H9 (cell line): ENCODE data around the gene C10orf105. TPM values are rescaled to one million over a fixed set of nuclear protein-coding genes. Genes with fewer than 3 reads are reported as not detected.

Source experiments
- DNase-seq: peaks from one replicate; pipeline ENCODE4 v3.0.0-alpha.2; 2017
- H2AFZ ChIP-seq: one replicate; pipeline ENCODE4 v1.6.1; 2013; ENCODE audit warnings: mild to moderate bottlenecking, low read length, control low read depth, moderate library complexity
- H2AK5ac ChIP-seq: 2 replicates; pipeline ENCODE4 v1.6.1; 2013; ENCODE audit warnings: low read length, control low read depth, mixed read lengths; ENCODE audit not compliant: insufficient read length
- H2BK120ac ChIP-seq: one replicate; pipeline ENCODE4 v1.6.1; 2013; ENCODE audit warnings: low read depth, mild to moderate bottlenecking, low read length, control low read depth, inconsistent platforms; ENCODE audit not compliant: poor library complexity, severe bottlenecking
- H2BK12ac ChIP-seq: 2 replicates; pipeline ENCODE4 v1.6.1; 2013; ENCODE audit warnings: low read length, control low read depth, mixed read lengths, low read depth; ENCODE audit not compliant: insufficient read length
- H2BK15ac ChIP-seq: 2 replicates; pipeline ENCODE4 v1.6.1; 2013; ENCODE audit warnings: low read depth, low read length, control low read depth
- H2BK20ac ChIP-seq: one replicate; pipeline ENCODE4 v1.6.1; 2013; ENCODE audit warnings: low read depth, mild to moderate bottlenecking, low read length, control low read depth, inconsistent platforms; ENCODE audit not compliant: poor library complexity, severe bottlenecking
- H2BK5ac ChIP-seq: 2 replicates; pipeline ENCODE4 v1.6.1; 2013; ENCODE audit warnings: low read length, control low read depth, mixed read lengths; ENCODE audit not compliant: insufficient read length
- H3K14ac ChIP-seq: 2 replicates; pipeline ENCODE4 v1.6.1; 2013; ENCODE audit warnings: low read length, control low read depth; ENCODE audit not compliant: insufficient read depth
- H3K18ac ChIP-seq: 2 replicates; pipeline ENCODE4 v1.6.1; 2013; ENCODE audit warnings: low read depth, mild to moderate bottlenecking, mixed read lengths, low read length, control low read depth; ENCODE audit not compliant: insufficient read length
- H3K23ac ChIP-seq: 2 replicates; pipeline ENCODE4 v1.6.1; 2013; ENCODE audit warnings: low read length, control low read depth, mixed read lengths, low read depth; ENCODE audit not compliant: insufficient read length
- H3K23me2 ChIP-seq: 2 replicates; pipeline ENCODE4 v1.6.1; 2013; ENCODE audit warnings: low read depth, mild to moderate bottlenecking, mixed read lengths, low read length, control low read depth; ENCODE audit not compliant: insufficient read length, poor library complexity, severe bottlenecking
- H3K27ac ChIP-seq: 2 replicates; pipeline ENCODE4 v1.5.1; 2013; ENCODE audit warnings: low read length, control low read depth, mixed read lengths, low read depth; ENCODE audit not compliant: insufficient read length
- H3K27me3 ChIP-seq: 2 replicates; pipeline ENCODE4 v1.6.1; 2013; ENCODE audit warnings: low read length, control low read depth, inconsistent platforms; ENCODE audit not compliant: insufficient read depth
- H3K4ac ChIP-seq: 2 replicates; pipeline ENCODE4 v1.6.1; 2013; ENCODE audit warnings: low read depth, mild to moderate bottlenecking, control low read depth, inconsistent platforms, low read length, moderate library complexity
- H3K4me1 ChIP-seq: 2 replicates; pipeline ENCODE4 v1.6.1; 2013; ENCODE audit warnings: low read length, control low read depth, inconsistent platforms; ENCODE audit not compliant: insufficient read depth
- H3K4me2 ChIP-seq: 2 replicates; pipeline ENCODE4 v1.6.1; 2013; ENCODE audit warnings: low read length, control low read depth, mixed read lengths; ENCODE audit not compliant: insufficient read length, insufficient read depth
- H3K56ac ChIP-seq: 2 replicates; pipeline ENCODE4 v1.6.1; 2013; ENCODE audit warnings: low read depth, mild to moderate bottlenecking, mixed read lengths, low read length, control low read depth; ENCODE audit not compliant: insufficient read length
- H3K79me1 ChIP-seq: 2 replicates; pipeline ENCODE4 v1.6.1; 2013; ENCODE audit warnings: low read depth, mild to moderate bottlenecking, moderate library complexity, low read length, control low read depth, inconsistent platforms; ENCODE audit not compliant: insufficient read depth, poor library complexity, severe bottlenecking
- H3K79me2 ChIP-seq: 2 replicates; pipeline ENCODE4 v1.6.1; 2013; ENCODE audit warnings: low read length, control low read depth, inconsistent platforms; ENCODE audit not compliant: insufficient read depth
- H3K9ac ChIP-seq: 2 replicates; pipeline ENCODE4 v1.6.1; 2013; ENCODE audit warnings: low read length, control low read depth, mixed read lengths; ENCODE audit not compliant: insufficient read length; ENCODE audit errors: extremely low read depth
- H3K9me3 ChIP-seq: one replicate; pipeline ENCODE4 v1.6.1; 2013; ENCODE audit warnings: low read depth, low read length, inconsistent platforms; ENCODE audit not compliant: control insufficient read depth
- H3T11ph ChIP-seq: one replicate; pipeline ENCODE4 v1.6.1; 2013; ENCODE audit warnings: mild to moderate bottlenecking, low read length, control low read depth, inconsistent platforms
- H4K20me1 ChIP-seq: one replicate; pipeline ENCODE4 v1.6.1; 2013; ENCODE audit not compliant: control insufficient read depth, insufficient read length, insufficient read depth
- H4K5ac ChIP-seq: 2 replicates; pipeline ENCODE4 v1.6.1; 2013; ENCODE audit warnings: low read depth, mild to moderate bottlenecking, mixed read lengths, low read length, control low read depth; ENCODE audit not compliant: insufficient read length
- H4K8ac ChIP-seq: replicated peaks from 2 replicates; pipeline ENCODE4 v1.6.1; 2013; ENCODE audit warnings: low read length, control low read depth, mixed read lengths, low read depth; ENCODE audit not compliant: insufficient read length
- H4K91ac ChIP-seq: 2 replicates; pipeline ENCODE4 v1.6.1; 2013; ENCODE audit warnings: low read depth, mild to moderate bottlenecking, moderate library complexity, mixed read lengths, low read length, control low read depth; ENCODE audit not compliant: insufficient read length
- H3K27ac Mint-ChIP-seq, 3 experiments: 2 replicates in 2 of 3; 3 replicates in 1 of 3; pipeline ENCODE4 v1.8.0; 2020 to 2021; ENCODE audit warnings: mixed read lengths in 3 of 3, mild to moderate bottlenecking in 1 of 3, moderate library complexity in 1 of 3
- H3K27me3 Mint-ChIP-seq: 2 replicates; pipeline ENCODE4 v1.8.0; 2021; ENCODE audit warnings: low read depth, mild to moderate bottlenecking, moderate library complexity, mixed read lengths
- H3K36me3 Mint-ChIP-seq, 3 experiments: 2 replicates in 2 of 3; 3 replicates in 1 of 3; pipeline ENCODE4 v1.8.0; 2020 to 2021; ENCODE audit warnings: low read depth in 3 of 3, mixed read lengths in 3 of 3; ENCODE audit not compliant: insufficient read depth in 1 of 3
- H3K4me1 Mint-ChIP-seq, 2 experiments: 2 replicates each; pipeline ENCODE4 v1.8.0; 2020; ENCODE audit warnings: mixed read lengths in 2 of 2
- H3K4me3 Mint-ChIP-seq, 2 experiments: 2 replicates in 1 of 2; 3 replicates in 1 of 2; pipeline ENCODE4 v1.8.0; 2020 to 2021; ENCODE audit warnings: mild to moderate bottlenecking in 2 of 2, mixed read lengths in 2 of 2, moderate library complexity in 1 of 2
- H3K9me3 Mint-ChIP-seq, 2 experiments: 2 replicates in 1 of 2; 3 replicates in 1 of 2; pipeline ENCODE4 v1.8.0; 2020; ENCODE audit warnings: mild to moderate bottlenecking in 2 of 2, mixed read lengths in 2 of 2, moderate library complexity in 1 of 2
- WGBS: extraction: QIAGEN DNeasy Blood & Tissue Kit; methylation state at CpG from one replicate; pipeline ENCODE4 v1.1.7; 2013; ENCODE audit warnings: missing lambda C conversion rate, low lambda C conversion rate, mixed read lengths; ENCODE audit not compliant: insufficient read length; ENCODE audit errors: extremely low coverage; 5-methylcytosine and 5-hydroxymethylcytosine counted together
- total RNA-seq: library from RNA; stranded (reverse); gene quantifications from 2 replicates; pipeline ENCODE4 v1.2.1, GENCODE V29; 2021
- TF ChIP-seq, protein P1 (sequence below): fragments of 200-600 bp; sonication (generic); conservative IDR thresholded peaks from 3 replicates; pipeline ENCODE4 v1.8.0; 2021; ENCODE audit warnings: antibody characterized with exemption, mild to moderate bottlenecking

Gene C10orf105
- total RNA-seq, 1 experiment from 2014 or later = 0.26 TPM

DNA sequence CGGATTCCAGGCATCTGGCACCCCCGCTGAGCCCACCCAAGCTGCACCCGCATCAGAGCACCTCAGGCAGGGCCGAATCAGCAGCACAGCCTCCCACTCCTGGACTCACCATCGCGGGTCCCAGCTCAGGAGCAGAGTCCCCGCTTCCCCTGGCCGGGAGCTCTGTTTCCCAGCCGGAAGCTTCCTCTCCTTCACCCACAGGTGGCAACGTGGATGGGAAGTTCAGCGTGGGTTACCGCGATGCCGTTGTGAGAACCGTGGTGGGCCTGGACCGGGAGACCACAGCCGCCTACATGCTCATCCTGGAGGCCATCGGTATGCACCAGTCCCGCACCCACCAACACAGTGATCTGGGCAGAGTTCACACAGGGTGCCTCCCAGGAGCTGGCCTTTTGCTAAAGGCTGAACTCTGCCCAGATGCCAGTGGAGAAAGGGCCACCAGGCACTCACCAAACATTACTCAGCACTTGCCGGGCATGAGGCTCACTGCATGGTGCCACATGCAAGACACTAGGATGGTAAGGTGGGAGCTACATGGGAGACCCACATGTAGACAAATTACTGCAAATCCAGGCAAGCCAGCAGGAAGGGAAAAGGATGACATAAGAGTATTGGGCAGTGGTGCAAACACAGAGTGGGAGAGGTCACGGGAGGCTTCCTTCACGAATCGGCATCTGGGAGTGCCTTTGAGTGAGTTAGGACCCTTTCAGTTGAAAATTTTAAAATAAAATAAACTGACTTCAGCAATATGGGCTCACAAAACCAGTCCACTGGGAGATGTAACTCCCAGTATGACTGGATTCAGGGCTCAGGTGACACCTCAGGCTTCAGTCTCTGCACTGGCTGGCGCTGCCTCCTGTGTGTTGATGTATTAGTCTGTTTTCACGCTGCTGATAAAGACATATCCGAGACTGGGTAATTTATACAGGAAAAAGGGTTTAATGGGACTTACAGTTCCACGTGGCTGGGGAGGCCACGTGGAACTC, 10.4 kb downstream of the C10orf105 start:
- Histone ChIP-seq H3T11ph (no peak overlapping the region), H4K20me1 (no peaks in the 10 kb centered on the region), H4K5ac (no peak overlapping the region), H3K18ac (no peak overlapping the region), H4K8ac (no peak overlapping the region), H3K23me2 (no peaks in the 10 kb centered on the region), H2BK120ac (no peak overlapping the region), H3K4me1 (no peaks in the 10 kb centered on the region), H2AK5ac (no peak overlapping the region), H3K4me2 (no peak overlapping the region), H4K91ac (no peak overlapping the region), H3K4ac (no peak overlapping the region), H2AFZ (no peak overlapping the region), H3K27me3 (no peaks in the 10 kb centered on the region), H3K23ac (no peak overlapping the region), H2BK12ac (no peak overlapping the region), H2BK20ac (no peak overlapping the region), H3K56ac (no peak overlapping the region), H2BK15ac (no peak overlapping the region), H2BK5ac (no peak overlapping the region), H3K79me1 (no peaks in the 10 kb centered on the region), H3K9ac (no peak overlapping the region), H3K9me3 (no peaks in the 10 kb centered on the region), H3K14ac (no peak overlapping the region), H3K27ac (no peak overlapping the region), H3K79me2 (no peaks in the 10 kb centered on the region)
- Mint-ChIP-seq H3K4me3 (no peak overlapping the region; a peak in 1 of 5 replicates), H3K27me3 (peaks cover 12% of the 10 kb centered on the region), H3K36me3 (no peaks in the 10 kb centered on the region; a peak in 1 of 7 replicates), H3K4me1 (peaks cover 8 to 22% of the 10 kb centered on the region in 2 experiments), H3K9me3 (no peaks in the 10 kb centered on the region), H3K27ac (peak overlapping the region in 1 of 3 experiments; percentile 30; a peak in 1 of 7 replicates)
- DNase-seq = no peak
- TF ChIP-seq, protein P1, sequence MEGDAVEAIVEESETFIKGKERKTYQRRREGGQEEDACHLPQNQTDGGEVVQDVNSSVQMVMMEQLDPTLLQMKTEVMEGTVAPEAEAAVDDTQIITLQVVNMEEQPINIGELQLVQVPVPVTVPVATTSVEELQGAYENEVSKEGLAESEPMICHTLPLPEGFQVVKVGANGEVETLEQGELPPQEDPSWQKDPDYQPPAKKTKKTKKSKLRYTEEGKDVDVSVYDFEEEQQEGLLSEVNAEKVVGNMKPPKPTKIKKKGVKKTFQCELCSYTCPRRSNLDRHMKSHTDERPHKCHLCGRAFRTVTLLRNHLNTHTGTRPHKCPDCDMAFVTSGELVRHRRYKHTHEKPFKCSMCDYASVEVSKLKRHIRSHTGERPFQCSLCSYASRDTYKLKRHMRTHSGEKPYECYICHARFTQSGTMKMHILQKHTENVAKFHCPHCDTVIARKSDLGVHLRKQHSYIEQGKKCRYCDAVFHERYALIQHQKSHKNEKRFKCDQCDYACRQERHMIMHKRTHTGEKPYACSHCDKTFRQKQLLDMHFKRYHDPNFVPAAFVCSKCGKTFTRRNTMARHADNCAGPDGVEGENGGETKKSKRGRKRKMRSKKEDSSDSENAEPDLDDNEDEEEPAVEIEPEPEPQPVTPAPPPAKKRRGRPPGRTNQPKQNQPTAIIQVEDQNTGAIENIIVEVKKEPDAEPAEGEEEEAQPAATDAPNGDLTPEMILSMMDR = no peak
- no CpG with 5 or more reads among the region's 28 CpGs for WGBS
